Natural killer cell (primary cell): ENCODE measurements around the gene NRF1. TPM values are rescaled to one million over a fixed set of nuclear protein-coding genes. Genes with fewer than 3 reads are reported as not detected.

ENCODE experiments used
- ATAC-seq, 3 donors: fragments of 150-1000 bp in 2 of 3; fragments of 200-7000 bp in 1 of 3; cut with Tn5 transposase; 1 replicate in 1 of 3; 2 replicates in 2 of 3; pipeline ENCODE4 v1.10.0; 2021; ENCODE audit warnings: mild to moderate bottlenecking in 2 of 3, moderate library complexity in 2 of 3
- DNase-seq, 2 donors: peaks; one replicate each; pipeline versions ENCODE4 v3.0.0 to v3.0.0-alpha.2; 2013 to 2021; ENCODE audit warnings: mixed read lengths in 1 of 2
- H3K27ac ChIP-seq: one replicate; pipeline ENCODE4 v1.5.1; 2013; ENCODE audit warnings: mild to moderate bottlenecking, low read length
- H3K27me3 ChIP-seq: one replicate; pipeline ENCODE4 v1.6.1; 2013; ENCODE audit warnings: low read length; ENCODE audit not compliant: control insufficient read depth, insufficient read depth
- H3K36me3 ChIP-seq: one replicate; pipeline ENCODE4 v1.6.1; 2013; ENCODE audit warnings: low read length; ENCODE audit not compliant: control insufficient read depth, insufficient read depth
- H3K4me1 ChIP-seq: one replicate; pipeline ENCODE4 v1.6.1; 2013; ENCODE audit warnings: low read length; ENCODE audit not compliant: control insufficient read depth, insufficient read depth
- H3K4me3 ChIP-seq: one replicate; pipeline ENCODE4 v1.5.1; 2013; ENCODE audit warnings: low read length
- H3K9me3 ChIP-seq: one replicate; pipeline ENCODE4 v1.6.1; 2013; ENCODE audit warnings: low read length; ENCODE audit not compliant: control insufficient read depth, insufficient read depth
- H3K27ac Mint-ChIP-seq, 2 donors: one replicate each; pipeline ENCODE4 v1.8.0; 2022; ENCODE audit warnings: mild to moderate bottlenecking in 2 of 2, mixed read lengths in 2 of 2, moderate library complexity in 1 of 2
- H3K27me3 Mint-ChIP-seq, 2 donors: one replicate each; pipeline ENCODE4 v1.8.0; 2022; ENCODE audit warnings: low read depth in 2 of 2, mixed read lengths in 2 of 2
- H3K36me3 Mint-ChIP-seq: one replicate; pipeline ENCODE4 v1.8.0; 2022; ENCODE audit warnings: mixed read lengths
- H3K4me1 Mint-ChIP-seq, 2 donors: one replicate each; pipeline ENCODE4 v1.8.0; 2022; ENCODE audit warnings: mixed read lengths in 2 of 2
- H3K4me3 Mint-ChIP-seq: one replicate; pipeline ENCODE4 v1.8.0; 2022; ENCODE audit warnings: mild to moderate bottlenecking, moderate library complexity, mixed read lengths
- H3K9me3 Mint-ChIP-seq, 2 donors: one replicate each; pipeline ENCODE4 v1.8.0; 2022; ENCODE audit warnings: mixed read lengths in 2 of 2
- CTCF ChIP-seq: fragments of 200-600 bp; IDR thresholded peaks from one replicate; pipeline ENCODE4 v1.8.0; 2022; ENCODE audit warnings: antibody characterized with exemption
- WGBS: methylation state at CpG from one replicate; pipeline ENCODE4 v1.1.7; 2013; ENCODE audit warnings: missing lambda C conversion rate; ENCODE audit not compliant: insufficient coverage; 5-methylcytosine and 5-hydroxymethylcytosine counted together
- intact Hi-C: fragments of 100-400 bp; cut with micrococcal nuclease; formaldehyde crosslinking; loops from one replicate; pipeline ENCODE4 v1.14.2; 2022
- total RNA-seq, 4 donors: library from RNA; stranded (reverse); fragments of 120-200 nt in 1 of 4; gene quantifications; one replicate each; pipeline versions ENCODE4 v1.2.3 to v1.2.4, GENCODE V29; 2013 to 2022

Gene NRF1
- total RNA-seq, 3 donors from 2014 or later (not counting 1 experiment from before 2014, with no cell fraction given), result 39.8 to 43.5 (median 40.1) TPM

GRCh38 chr7:129613016-129613337 lies 1.5 kb downstream of the NRF1 start:
- peak overlapping the region; percentile 95 to 96 for H3K27ac Mint-ChIP-seq
- peaks cover 52 to 71% of the 10 kb centered on the region in 2 donors for H3K4me1 Mint-ChIP-seq
- DNase-seq, result no peak
- H3K9me3 ChIP-seq, result no peaks in the 10 kb centered on the region
- intact Hi-C loops, result loop anchor here (5.0 kb wide), 1 partner anchor 76 kb away; no protein-coding TSS in a partner anchor
- H3K9me3 Mint-ChIP-seq, result no peaks in the 10 kb centered on the region
- peak overlapping the region; percentile 68 for H3K4me3 ChIP-seq
- H3K4me3 Mint-ChIP-seq, result peak overlapping the region; percentile 97
- H3K27me3 Mint-ChIP-seq, result no peaks in the 10 kb centered on the region
- WGBS, result 35% methylated on average over 5 of the region's 5 CpGs
- no peak for TF ChIP-seq CTCF
- no peaks in the 10 kb centered on the region for H3K36me3 ChIP-seq
- peak overlapping the region; percentile 80 for H3K27ac ChIP-seq
- no peak for ATAC-seq
- no peaks in the 10 kb centered on the region for H3K36me3 Mint-ChIP-seq
- H3K27me3 ChIP-seq, result no peaks in the 10 kb centered on the region
- H3K4me1 ChIP-seq, result peaks cover 37% of the 10 kb centered on the region

GRCh38 chr7:129615018-129615417 lies 3.5 kb downstream of the NRF1 start:
- H3K27ac Mint-ChIP-seq, result peak overlapping the region; percentile 95 to 96
- WGBS, result no CpG with 5 or more reads among the region's 1 CpG
- no peaks in the 10 kb centered on the region for H3K9me3 ChIP-seq
- H3K9me3 Mint-ChIP-seq, result no peaks in the 10 kb centered on the region
- ATAC-seq (peak; percentile 43 to 64 (median 47)), DNase-seq (peak in 1 of 2 donors; percentile 59)
- peak overlapping the region; percentile 53 for H3K4me3 Mint-ChIP-seq
- peaks cover 40% of the 10 kb centered on the region for H3K4me1 ChIP-seq
- H3K27me3 Mint-ChIP-seq, result no peaks in the 10 kb centered on the region
- H3K27ac ChIP-seq, result no peak overlapping the region
- no peaks in the 10 kb centered on the region for H3K36me3 Mint-ChIP-seq
- H3K27me3 ChIP-seq, result no peaks in the 10 kb centered on the region
- no peak for TF ChIP-seq CTCF
- H3K4me1 Mint-ChIP-seq, result peaks cover 55 to 76% of the 10 kb centered on the region in 2 donors
- no peaks in the 10 kb centered on the region for H3K36me3 ChIP-seq
- no peak overlapping the region for H3K4me3 ChIP-seq
- intact Hi-C loops, result no loop called here

DNA sequence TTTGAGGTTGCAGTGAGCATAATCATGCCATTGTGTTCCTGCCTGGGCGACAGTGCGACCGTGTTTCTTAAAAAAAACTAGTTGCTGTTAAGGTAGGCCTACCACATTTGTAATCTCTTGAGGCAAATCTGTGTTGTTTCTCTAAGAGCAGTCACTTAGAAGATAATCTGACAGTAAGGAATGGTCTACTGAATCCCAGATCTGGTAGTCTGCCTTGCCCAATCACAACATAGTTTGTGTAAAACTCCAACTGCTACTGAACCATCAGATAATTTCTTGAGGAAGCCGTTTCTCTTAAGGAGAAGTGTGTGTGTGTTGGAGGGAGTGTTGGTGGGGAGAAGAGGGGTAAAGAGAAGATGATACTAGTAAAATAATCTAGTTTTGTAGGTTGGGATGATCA lies 5.0 kb downstream of the NRF1 start:
- Mint-ChIP-seq H3K27ac (peak overlapping the region; percentile 69 to 75), H3K4me3 (no peak overlapping the region), H3K27me3 (no peaks in the 10 kb centered on the region), H3K9me3 (no peaks in the 10 kb centered on the region), H3K36me3 (no peaks in the 10 kb centered on the region), H3K4me1 (peaks cover 59 to 68% of the 10 kb centered on the region in 2 donors)
- no peaks in the 10 kb centered on the region for H3K36me3 ChIP-seq
- intact Hi-C loops, result no loop called here
- no peak overlapping the region for H3K27ac ChIP-seq
- no peaks in the 10 kb centered on the region for H3K9me3 ChIP-seq
- ATAC-seq (no peak), DNase-seq (no peak)
- no peak overlapping the region for H3K4me3 ChIP-seq
- H3K4me1 ChIP-seq, result peaks cover 29% of the 10 kb centered on the region
- WGBS, result 48% methylated on average over 4 of the region's 4 CpGs
- no peak for TF ChIP-seq CTCF
- H3K27me3 ChIP-seq, result no peaks in the 10 kb centered on the region

DNA sequence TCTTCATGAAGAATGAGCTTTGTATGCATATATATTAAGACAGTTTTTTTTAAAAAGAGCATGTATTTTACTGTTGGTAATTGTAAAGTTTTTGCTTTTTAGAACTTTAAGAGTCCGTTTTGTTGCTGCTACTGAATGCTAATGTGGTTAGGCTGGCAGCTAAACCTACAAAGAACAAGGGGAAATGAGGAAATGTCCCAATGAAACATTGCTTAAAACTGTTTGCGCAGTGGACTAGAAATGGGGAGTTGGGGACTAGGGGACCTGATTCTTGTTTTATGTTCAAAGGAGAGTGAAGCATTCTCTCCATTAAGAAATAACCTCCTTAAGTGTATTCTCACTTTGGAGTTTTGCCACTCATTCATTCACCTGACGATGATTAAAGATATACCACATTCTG lies 5.7 kb downstream of the NRF1 start:
- Mint-ChIP-seq H3K9me3 (no peaks in the 10 kb centered on the region), H3K4me1 (peaks cover 59 to 68% of the 10 kb centered on the region in 2 donors), H3K27me3 (no peaks in the 10 kb centered on the region), H3K27ac (peak overlapping the region; percentile 69 to 75), H3K36me3 (no peaks in the 10 kb centered on the region), H3K4me3 (peak overlapping the region; percentile 7)
- intact Hi-C loops, result no loop called here
- ATAC-seq, result no peak
- Histone ChIP-seq H3K36me3 (no peaks in the 10 kb centered on the region), H3K9me3 (no peaks in the 10 kb centered on the region), H3K27me3 (no peaks in the 10 kb centered on the region), H3K4me3 (no peak overlapping the region), H3K4me1 (peaks cover 29% of the 10 kb centered on the region), H3K27ac (no peak overlapping the region)
- no peak for DNase-seq
- TF ChIP-seq CTCF, result no peak
- 65% methylated on average over 3 of the region's 3 CpGs for WGBS
